ENCODE measurements around the gene MAP6. TPM values are rescaled to one million over a fixed set of nuclear protein-coding genes. Genes with fewer than 3 reads are reported as not detected.

MAP6 gene
- total RNA-seq, 1 experiment from 2014 or later: not detected

DNA sequence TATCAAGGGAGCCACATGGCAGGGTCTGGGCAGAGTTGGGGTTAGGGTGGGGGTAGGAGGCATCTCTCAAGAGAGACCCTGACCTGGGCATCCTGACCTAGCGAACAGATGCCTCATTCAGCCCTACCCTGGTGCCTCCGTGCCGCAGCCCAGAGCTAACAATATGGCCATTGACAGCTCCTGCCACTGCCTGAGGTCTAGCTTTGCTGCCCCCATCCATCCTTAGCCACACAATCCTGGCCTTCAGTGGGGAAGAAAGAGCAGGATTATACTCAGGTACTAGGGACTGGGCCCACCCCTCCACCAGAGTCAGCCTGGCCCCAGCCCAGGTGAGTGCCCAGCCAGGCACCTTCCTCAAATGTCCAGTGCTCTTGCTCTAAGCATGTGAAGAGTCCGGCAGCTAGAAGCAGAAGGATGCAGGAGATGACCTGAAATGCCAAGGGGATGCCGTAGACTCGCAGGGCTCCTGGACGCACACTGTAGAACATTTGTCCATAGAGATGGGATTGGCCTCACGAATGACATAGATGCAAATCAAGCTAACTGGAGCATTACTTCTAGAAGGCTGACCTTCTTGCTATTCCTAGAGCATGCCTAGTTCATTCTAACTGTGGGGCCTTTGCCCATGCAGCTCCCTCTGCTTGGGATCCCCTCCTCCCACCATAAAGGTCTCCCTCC is 120.1 kb downstream of the MAP6 start:
- intact Hi-C loops (cut with micrococcal nuclease): loop anchor here (5.0 kb wide), 2 partner anchors 319 to 769 kb away; no protein-coding TSS in a partner anchor
- POLR2A ChIA-PET: no interaction called here

DNA sequence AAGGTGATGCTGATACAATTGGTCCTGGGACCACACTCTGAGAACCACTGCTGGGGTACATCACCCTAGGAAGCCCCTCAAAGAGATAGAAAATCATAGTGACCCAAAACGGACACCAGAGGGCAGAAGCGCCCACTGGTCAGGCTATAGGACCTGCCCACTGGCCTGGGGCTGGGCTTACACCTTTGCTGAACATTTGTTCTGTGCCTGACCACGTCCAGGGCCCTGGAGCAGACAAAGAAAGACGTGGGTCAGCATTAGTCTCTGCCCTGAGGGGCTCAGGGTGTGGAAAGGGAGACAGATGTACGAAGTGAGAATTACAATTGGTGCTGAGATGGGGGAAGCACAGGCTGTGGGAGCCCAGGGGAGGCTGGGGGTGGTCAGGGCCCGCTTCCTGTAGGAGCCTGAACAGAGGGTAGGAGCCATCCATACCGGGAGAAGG is 121.2 kb downstream of the MAP6 start:
- CTCF ChIA-PET: no interaction called here
- Histone ChIP-seq H3K9ac (ENCODE audit: low read length) (no peak overlapping the region), H3K36me3 (ENCODE audit: control insufficient read depth in 1 of 2, insufficient read depth in 2 of 2, low read length in 2 of 2) (no peaks in the 10 kb centered on the region), H3K27ac (ENCODE audit: low read depth, low read length) (no peak overlapping the region), H3K79me2 (ENCODE audit: insufficient read depth, low read length) (no peaks in the 10 kb centered on the region), H3K9me2 (ENCODE audit: insufficient read depth) (no peaks in the 10 kb centered on the region), H4K20me1 (ENCODE audit: insufficient read depth) (no peaks in the 10 kb centered on the region), H3K4me3 (replicated peaks in 1 of 2; ENCODE audit: low read depth in 1 of 2, low read length in 2 of 2) (no peak overlapping the region), H3K27me3 (ENCODE audit: insufficient read depth, low read length) (no peaks in the 10 kb centered on the region), H3K4me2 (ENCODE audit: low read length) (peak overlapping the region; percentile 23; the same call in 1 of the 2 replicates), H2AFZ (ENCODE audit: low read depth, low read length, poor library complexity, severe bottlenecking) (no peak overlapping the region), H3K4me1 (ENCODE audit: control insufficient read depth in 1 of 2, insufficient read depth in 2 of 2, low read length in 2 of 2) (peaks cover 0 to 8% of the 10 kb centered on the region in 2 experiments; a peak in 2 of 4 replicates), H3K9me3 (ENCODE audit: control insufficient read depth in 1 of 2, insufficient read depth in 1 of 2, low read depth in 1 of 2, low read length in 2 of 2) (no peaks in the 10 kb centered on the region)
- POLR2A ChIA-PET: no interaction called here
- intact Hi-C loops (cut with micrococcal nuclease): loop anchor here (1.0 to 5.0 kb wide), 3 partner anchors 15 to 770 kb away; partner anchors contain the start of gene SERPINH1
- peak; percentile 95 for ATAC-seq
- TF ChIP-seq, protein P1, sequence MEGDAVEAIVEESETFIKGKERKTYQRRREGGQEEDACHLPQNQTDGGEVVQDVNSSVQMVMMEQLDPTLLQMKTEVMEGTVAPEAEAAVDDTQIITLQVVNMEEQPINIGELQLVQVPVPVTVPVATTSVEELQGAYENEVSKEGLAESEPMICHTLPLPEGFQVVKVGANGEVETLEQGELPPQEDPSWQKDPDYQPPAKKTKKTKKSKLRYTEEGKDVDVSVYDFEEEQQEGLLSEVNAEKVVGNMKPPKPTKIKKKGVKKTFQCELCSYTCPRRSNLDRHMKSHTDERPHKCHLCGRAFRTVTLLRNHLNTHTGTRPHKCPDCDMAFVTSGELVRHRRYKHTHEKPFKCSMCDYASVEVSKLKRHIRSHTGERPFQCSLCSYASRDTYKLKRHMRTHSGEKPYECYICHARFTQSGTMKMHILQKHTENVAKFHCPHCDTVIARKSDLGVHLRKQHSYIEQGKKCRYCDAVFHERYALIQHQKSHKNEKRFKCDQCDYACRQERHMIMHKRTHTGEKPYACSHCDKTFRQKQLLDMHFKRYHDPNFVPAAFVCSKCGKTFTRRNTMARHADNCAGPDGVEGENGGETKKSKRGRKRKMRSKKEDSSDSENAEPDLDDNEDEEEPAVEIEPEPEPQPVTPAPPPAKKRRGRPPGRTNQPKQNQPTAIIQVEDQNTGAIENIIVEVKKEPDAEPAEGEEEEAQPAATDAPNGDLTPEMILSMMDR (IDR thresholded peaks at IDR 0.05 in 2 of 3, conservative IDR thresholded peaks at IDR 0.05 in 1 of 3; ENCODE audit: borderline replicate concordance in 1 of 3, insufficient read depth in 1 of 3, low read depth in 2 of 3, low read length in 2 of 3): peak; percentile 80 to 93 (median 86); a peak in 5 of 6 replicates
- peak; percentile 38 for TF ChIP-seq YY1 (IDR thresholded peaks at IDR 0.05; ENCODE audit: extremely low read depth, insufficient replicate concordance, low read depth, low read length)
- peak; percentile 90 for TF ChIP-seq RAD21 (IDR thresholded peaks at IDR 0.05; ENCODE audit: low read depth)
- no peak for TF ChIP-seq SP1 (IDR thresholded peaks at IDR 0.05; ENCODE audit: low read depth)
- no TSS peak for BruUV-seq (replicated peaks)
- no peak for DNase-seq (ENCODE audit: low read depth, low spot score)
- RAD21 ChIA-PET (ENCODE audit: low non-redundant PET in 1 of 2, low total read pairs in 2 of 2, uncharacterized antibody in 2 of 2, unreplicated experiment in 2 of 2): no interaction called here

More for the DNA sequence above, 120.1 kb downstream of the MAP6 start:
- H3K4me2 ChIP-seq (ENCODE audit: low read length): no peak overlapping the region
- peaks cover 0 to 8% of the 10 kb centered on the region in 2 experiments; a peak in 2 of 4 replicates for H3K4me1 ChIP-seq (ENCODE audit: control insufficient read depth in 1 of 2, insufficient read depth in 2 of 2, low read length in 2 of 2)
- H3K79me2 ChIP-seq (ENCODE audit: insufficient read depth, low read length): no peaks in the 10 kb centered on the region
- H3K27me3 ChIP-seq (ENCODE audit: insufficient read depth, low read length): no peaks in the 10 kb centered on the region
- RAD21 ChIA-PET (ENCODE audit: low non-redundant PET in 1 of 2, low total read pairs in 2 of 2, uncharacterized antibody in 2 of 2, unreplicated experiment in 2 of 2): no interaction called here
- H3K27ac ChIP-seq (ENCODE audit: low read depth, low read length): no peak overlapping the region
- H3K4me3 ChIP-seq (replicated peaks in 1 of 2; ENCODE audit: low read depth in 1 of 2, low read length in 2 of 2): no peak overlapping the region
- TF ChIP-seq, protein P1 (IDR thresholded peaks at IDR 0.05 in 2 of 3, conservative IDR thresholded peaks at IDR 0.05 in 1 of 3; ENCODE audit: borderline replicate concordance in 1 of 3, insufficient read depth in 1 of 3, low read depth in 2 of 3, low read length in 2 of 3): no peak
- no peak for TF ChIP-seq FOSL1 (IDR thresholded peaks at IDR 0.05; ENCODE audit: low read depth)
- no peak for TF ChIP-seq SP1 (IDR thresholded peaks at IDR 0.05; ENCODE audit: low read depth)
- no peak for TF ChIP-seq CBX3 (IDR thresholded peaks at IDR 0.05; ENCODE audit: low read depth)
- BruUV-seq (replicated peaks): no TSS peak
- no peak overlapping the region for H2AFZ ChIP-seq (ENCODE audit: low read depth, low read length, poor library complexity, severe bottlenecking)
- ATAC-seq: no peak
- H3K9ac ChIP-seq (ENCODE audit: low read length): no peak overlapping the region
- H3K9me3 ChIP-seq (ENCODE audit: control insufficient read depth in 1 of 2, insufficient read depth in 1 of 2, low read depth in 1 of 2, low read length in 2 of 2): no peaks in the 10 kb centered on the region
- DNase-seq (ENCODE audit: low read depth, low spot score): no peak
- no peaks in the 10 kb centered on the region for H3K9me2 ChIP-seq (ENCODE audit: insufficient read depth)
- H4K20me1 ChIP-seq (ENCODE audit: insufficient read depth): no peaks in the 10 kb centered on the region
- CTCF ChIA-PET: no interaction called here
- H3K36me3 ChIP-seq (ENCODE audit: control insufficient read depth in 1 of 2, insufficient read depth in 2 of 2, low read length in 2 of 2): no peaks in the 10 kb centered on the region
